B cell (primary cell): ENCODE measurements around the gene FKBP1A. TPM values are rescaled to one million over a fixed set of nuclear protein-coding genes. Genes with fewer than 3 reads are reported as not detected.

Experiments
- ATAC-seq: fragments of 200-7000 bp; cut with Tn5 transposase; one replicate; pipeline ENCODE4 v1.10.0; 2021; ENCODE audit warnings: low read depth, mild to moderate bottlenecking, moderate number of reproducible peaks, moderate library complexity
- CTCF ChIA-PET: fragments of 350-600 bp; sonication (Branson Sonifier 250); formaldehyde crosslinking; loops from one replicate; lab custom pipeline; 2021; ENCODE audit warnings: antibody characterized with exemption, inconsistent platforms; lab: Charles Lee
- POLR2A ChIA-PET: fragments of 350-600 bp; sonication (Branson Sonifier 250); formaldehyde crosslinking; loops from one replicate; lab custom pipeline; 2021; ENCODE audit warnings: antibody characterized with exemption; lab: Charles Lee
- DNase-seq: peaks from one replicate; pipeline ENCODE4 v3.0.0; 2013
- H2AFZ ChIP-seq: 2 replicates; pipeline ENCODE4 v1.6.1; 2012; ENCODE audit warnings: mild to moderate bottlenecking, low read depth, low read length; ENCODE audit not compliant: insufficient read depth, poor library complexity, severe bottlenecking
- H3K27ac ChIP-seq, 2 donors: 1 replicate in 1 of 2; 2 replicates in 1 of 2; pipeline ENCODE4 v1.5.1; 2012 to 2013; ENCODE audit warnings: low read length in 2 of 2, mild to moderate bottlenecking in 2 of 2, moderate library complexity in 1 of 2
- H3K27me3 ChIP-seq, 4 experiments: fragments of 200-600 bp in 1 of 4; sonication (generic) in 1 of 4; replicated peaks in 1 of 4; 1 replicate in 2 of 4; 2 replicates in 2 of 4; pipeline versions ENCODE4 v1.6.1 to v1.7.0; 2013 to 2016; ENCODE audit warnings: low read length in 3 of 4, mild to moderate bottlenecking in 2 of 4, mixed read lengths in 1 of 4, moderate library complexity in 1 of 4; ENCODE audit not compliant: insufficient read depth in 4 of 4, control insufficient read depth in 3 of 4; ENCODE audit errors: control extremely low read depth in 1 of 4
- H3K36me3 ChIP-seq, 2 experiments: replicated peaks in 1 of 2; 1 replicate in 1 of 2; 2 replicates in 1 of 2; pipeline versions ENCODE4 v1.6.1 to v1.7.1; 2013; ENCODE audit warnings: low read length in 1 of 2; ENCODE audit not compliant: insufficient read depth in 2 of 2, control insufficient read depth in 1 of 2; ENCODE audit errors: control extremely low read depth in 1 of 2, extremely low read depth in 1 of 2
- H3K4me1 ChIP-seq, 2 donors: fragments of 200-600 bp in 1 of 2; sonication (generic) in 1 of 2; 1 replicate in 1 of 2; 2 replicates in 1 of 2; pipeline versions ENCODE4 v1.5.1 to v1.6.1; 2013 to 2017; ENCODE audit warnings: low read length in 2 of 2; ENCODE audit not compliant: control insufficient read depth in 2 of 2, insufficient read depth in 2 of 2
- H3K4me2 ChIP-seq: replicated peaks from 2 replicates; pipeline ENCODE3; 2012; ENCODE audit warnings: mild to moderate bottlenecking, low read depth, low read length; ENCODE audit not compliant: poor library complexity, severe bottlenecking
- H3K4me3 ChIP-seq, 5 experiments: fragments of 200-600 bp in 1 of 5; sonication (generic) in 1 of 5; 1 replicate in 3 of 5; 2 replicates in 2 of 5; pipeline versions ENCODE4 v1.5.1 to v1.7.0; 2011 to 2016; ENCODE audit warnings: low read length in 4 of 5, mild to moderate bottlenecking in 4 of 5, low read depth in 2 of 5, control low read depth in 1 of 5, moderate library complexity in 1 of 5; ENCODE audit not compliant: insufficient read depth in 1 of 5; ENCODE audit errors: control extremely low read depth in 1 of 5, extremely low read depth in 1 of 5
- H3K79me2 ChIP-seq: fragments of 200-600 bp; sonication (generic); one replicate; pipeline ENCODE4 v1.6.0; 2016; ENCODE audit warnings: low read length; ENCODE audit not compliant: control insufficient read depth, insufficient read depth
- H3K9ac ChIP-seq: fragments of 200-600 bp; sonication (generic); 2 replicates; pipeline ENCODE4 v1.6.1; 2017; ENCODE audit warnings: mild to moderate bottlenecking, low read length, moderate library complexity
- H3K9me3 ChIP-seq, 3 donors: one replicate each; pipeline versions ENCODE4 v1.6.1 to v1.7.1; 2013; ENCODE audit warnings: low read length in 2 of 3; ENCODE audit not compliant: control insufficient read depth in 2 of 3, insufficient read depth in 1 of 3; ENCODE audit errors: control extremely low read depth in 1 of 3
- H4K20me1 ChIP-seq: 2 replicates; pipeline ENCODE4 v1.6.0; 2012; ENCODE audit warnings: mild to moderate bottlenecking, low read length; ENCODE audit not compliant: insufficient read depth, control insufficient read depth, poor library complexity, severe bottlenecking
- H3K27ac Mint-ChIP-seq: one replicate; pipeline ENCODE4 v1.8.0; 2021; ENCODE audit warnings: mixed read lengths
- H3K27me3 Mint-ChIP-seq: one replicate; pipeline ENCODE4 v1.8.0; 2021; ENCODE audit warnings: mixed read lengths
- H3K4me1 Mint-ChIP-seq: one replicate; pipeline ENCODE4 v1.8.0; 2021; ENCODE audit warnings: mixed read lengths
- H3K4me3 Mint-ChIP-seq: one replicate; pipeline ENCODE4 v1.8.0; 2021; ENCODE audit warnings: mixed read lengths
- H3K9me3 Mint-ChIP-seq: one replicate; pipeline ENCODE4 v1.8.0; 2022; ENCODE audit warnings: mixed read lengths; ENCODE audit not compliant: insufficient read depth
- EZH2 ChIP-seq: IDR thresholded peaks from 2 replicates; pipeline ENCODE4 v1.6.1; 2012; ENCODE audit warnings: borderline replicate concordance, low read depth, mild to moderate bottlenecking, moderate library complexity, low read length; ENCODE audit not compliant: insufficient read depth, poor library complexity, severe bottlenecking
- WGBS: methylation state at CpG from one replicate; pipeline ENCODE4 v1.1.5; 2013; ENCODE audit warnings: missing lambda C conversion rate; ENCODE audit not compliant: insufficient coverage; 5-methylcytosine and 5-hydroxymethylcytosine counted together
- intact Hi-C: fragments of 100-400 bp; cut with micrococcal nuclease; formaldehyde crosslinking; loops from one replicate; pipeline ENCODE4 v1.10.0; 2022
- polyA plus RNA-seq: library from polyadenylated mRNA; depleted of rRNA; stranded (reverse); fragments of >200 nt; gene quantifications from 2 replicates; pipeline ENCODE4 v1.2.3, GENCODE V29; 2012
- total RNA-seq, 2 donors: library from RNA; stranded (reverse); fragments of 120-200 nt in 1 of 2; gene quantifications; 1 replicate in 1 of 2; 2 replicates in 1 of 2; pipeline versions ENCODE4 v1.2.3 to v1.2.4, GENCODE V29; 2013 to 2022
- TF ChIP-seq, protein P1 (sequence below): fragments of 200-600 bp; IDR thresholded peaks from one replicate; pipeline ENCODE4 v1.8.0; 2022; ENCODE audit warnings: antibody characterized with exemption, mild to moderate bottlenecking

Gene FKBP1A
- total and polyA plus RNA-seq, 2 donors (not counting 1 experiment from before 2014, with no cell fraction given): 86.3 to 86.7 TPM

DNA sequence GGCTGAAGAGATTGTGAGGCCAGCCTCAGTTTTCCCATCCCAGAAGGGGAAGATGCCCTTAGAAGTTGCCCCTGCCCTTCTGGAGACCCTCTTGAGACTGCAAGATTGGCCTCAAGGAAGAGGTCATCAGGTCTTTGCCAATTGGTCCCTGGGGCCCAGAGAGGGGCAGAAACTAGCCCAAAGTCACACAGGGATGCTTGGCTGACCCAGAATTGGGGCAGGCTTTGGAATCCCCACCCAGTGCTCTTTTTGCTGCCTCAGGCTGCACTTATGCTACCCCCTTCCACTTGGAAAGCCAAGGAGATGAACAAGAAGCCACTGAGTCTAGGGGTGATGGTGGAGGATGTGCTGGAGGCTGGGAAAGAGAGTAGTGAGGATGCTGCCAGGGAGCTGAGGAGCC lies 24.9 kb upstream of the FKBP1A start:
- no peak overlapping the region for H3K4me2 ChIP-seq
- no peaks in the 10 kb centered on the region for H4K20me1 ChIP-seq
- Mint-ChIP-seq H3K4me3 (no peak overlapping the region), H3K27ac (no peak overlapping the region), H3K4me1 (no peaks in the 10 kb centered on the region), H3K27me3 (no peaks in the 10 kb centered on the region), H3K9me3 (peaks cover 9% of the 10 kb centered on the region)
- no peak for ATAC-seq
- H3K36me3 ChIP-seq: no peaks in the 10 kb centered on the region
- TF ChIP-seq, protein P1, sequence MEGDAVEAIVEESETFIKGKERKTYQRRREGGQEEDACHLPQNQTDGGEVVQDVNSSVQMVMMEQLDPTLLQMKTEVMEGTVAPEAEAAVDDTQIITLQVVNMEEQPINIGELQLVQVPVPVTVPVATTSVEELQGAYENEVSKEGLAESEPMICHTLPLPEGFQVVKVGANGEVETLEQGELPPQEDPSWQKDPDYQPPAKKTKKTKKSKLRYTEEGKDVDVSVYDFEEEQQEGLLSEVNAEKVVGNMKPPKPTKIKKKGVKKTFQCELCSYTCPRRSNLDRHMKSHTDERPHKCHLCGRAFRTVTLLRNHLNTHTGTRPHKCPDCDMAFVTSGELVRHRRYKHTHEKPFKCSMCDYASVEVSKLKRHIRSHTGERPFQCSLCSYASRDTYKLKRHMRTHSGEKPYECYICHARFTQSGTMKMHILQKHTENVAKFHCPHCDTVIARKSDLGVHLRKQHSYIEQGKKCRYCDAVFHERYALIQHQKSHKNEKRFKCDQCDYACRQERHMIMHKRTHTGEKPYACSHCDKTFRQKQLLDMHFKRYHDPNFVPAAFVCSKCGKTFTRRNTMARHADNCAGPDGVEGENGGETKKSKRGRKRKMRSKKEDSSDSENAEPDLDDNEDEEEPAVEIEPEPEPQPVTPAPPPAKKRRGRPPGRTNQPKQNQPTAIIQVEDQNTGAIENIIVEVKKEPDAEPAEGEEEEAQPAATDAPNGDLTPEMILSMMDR: no peak
- TF ChIP-seq EZH2: no peak
- no peak overlapping the region for H3K9ac ChIP-seq
- POLR2A ChIA-PET: no interaction called here
- no peak overlapping the region for H2AFZ ChIP-seq
- peaks cover 2 to 28% (median 12%) of the 10 kb centered on the region in 3 donors for H3K9me3 ChIP-seq
- no peaks in the 10 kb centered on the region for H3K4me1 ChIP-seq
- H3K4me3 ChIP-seq: no peak overlapping the region
- no peak for DNase-seq
- H3K79me2 ChIP-seq: no peaks in the 10 kb centered on the region
- peaks cover 0 to 8% (median 1%) of the 10 kb centered on the region in 4 experiments for H3K27me3 ChIP-seq
- no peak overlapping the region for H3K27ac ChIP-seq
- intact Hi-C loops: no loop called here
- CTCF ChIA-PET: interaction anchor here (1.8 kb wide), 1 partner anchor 11 kb away, joined by 4 read pairs; no protein-coding TSS in a partner anchor

DNA sequence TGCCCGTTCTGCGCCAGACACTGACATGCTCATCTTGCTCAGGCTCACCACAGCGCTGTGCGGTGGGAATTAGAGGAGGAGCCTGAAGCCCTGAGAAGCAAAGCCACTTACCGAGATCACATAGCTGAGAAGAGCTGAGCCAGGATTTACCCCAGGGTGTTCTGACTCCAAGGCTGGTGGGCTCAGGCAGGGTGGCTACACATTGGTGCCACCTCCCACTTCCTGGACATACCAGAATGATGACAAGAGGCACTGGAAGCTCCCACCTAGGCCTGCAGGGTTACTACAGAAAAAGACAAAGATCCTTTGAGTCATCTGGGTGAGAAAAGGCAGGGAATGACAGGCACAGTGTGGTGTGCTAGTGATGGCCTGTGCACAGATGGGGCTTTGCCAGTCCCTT lies 24.4 kb upstream of the FKBP1A start:
- intact Hi-C loops: no loop called here
- peaks cover 0 to 8% (median 1%) of the 10 kb centered on the region in 4 experiments for H3K27me3 ChIP-seq
- Mint-ChIP-seq H3K9me3 (peaks cover 9% of the 10 kb centered on the region), H3K27me3 (no peaks in the 10 kb centered on the region), H3K4me1 (no peaks in the 10 kb centered on the region), H3K27ac (no peak overlapping the region), H3K4me3 (no peak overlapping the region)
- POLR2A ChIA-PET: no interaction called here
- H3K9me3 ChIP-seq: peaks cover 2 to 28% (median 12%) of the 10 kb centered on the region in 3 donors
- TF ChIP-seq, protein P1: no peak
- no peak for TF ChIP-seq EZH2
- CTCF ChIA-PET: interaction anchor here (0.7 kb wide), 1 partner anchor 19 kb away, joined by 3 read pairs; no protein-coding TSS in a partner anchor
- 89% methylated on average over 5 of the region's 5 CpGs for WGBS
- ATAC-seq (no peak), DNase-seq (no peak)
- H3K36me3 ChIP-seq: no peaks in the 10 kb centered on the region
- H3K27ac ChIP-seq: no peak overlapping the region
- no peaks in the 10 kb centered on the region for H3K4me1 ChIP-seq
- no peaks in the 10 kb centered on the region for H4K20me1 ChIP-seq
- H2AFZ ChIP-seq: no peak overlapping the region
- no peaks in the 10 kb centered on the region for H3K79me2 ChIP-seq
- no peak overlapping the region for H3K9ac ChIP-seq
- H3K4me3 ChIP-seq: no peak overlapping the region
- H3K4me2 ChIP-seq: no peak overlapping the region
